NCI-H748 (cell line): ENCODE results near the gene PSKH1.
"Not testable (repeated sequence)": the region's sequence is repeated elsewhere in the genome, so short reads cannot be mapped to it uniquely, and the experiment has no call there.

Source experiments
- DNase-seq: peaks from one replicate; lab custom pipeline; 2025; ENCODE audit not compliant: unreplicated experiment; lab: John Stamatoyannopoulos, UW

PSKH1 gene

GRCh38 chr16:67957622-67958021 is 64.6 kb downstream of the PSKH1 start:
- DNase-seq, result no peak

GRCh38 chr16:67959536-67960329 is 66.7 kb downstream of the PSKH1 start:
- DNase-seq, result no peak

GRCh38 chr16:67961551-67961957 is 68.5 kb downstream of the PSKH1 start:
- peak; percentile 98 for DNase-seq

- no peak for DNase-seq
Measured at GRCh38 chr16:67962135-67962534, 69.1 kb downstream of the PSKH1 start.

- no peak for DNase-seq
Measured at GRCh38 chr16:67963292-67963661, 70.2 kb downstream of the PSKH1 start.

GRCh38 chr16:67963662-67964321 is 70.7 kb downstream of the PSKH1 start:
- DNase-seq, result peak; percentile 12

GRCh38 chr16:67964477-67965131 is 71.5 kb downstream of the PSKH1 start:
- DNase-seq, result no peak

GRCh38 chr16:67965668-67966548 is 72.9 kb downstream of the PSKH1 start:
- DNase-seq, result peak; percentile 12

- peak; percentile 12 for DNase-seq
Measured at GRCh38 chr16:67966549-67967182, 73.6 kb downstream of the PSKH1 start.

GRCh38 chr16:67967183-67967957 is 74.3 kb downstream of the PSKH1 start:
- peak; percentile 13 for DNase-seq

GRCh38 chr16:67967958-67968399 is 74.9 kb downstream of the PSKH1 start:
- peak; percentile 30 for DNase-seq

GRCh38 chr16:67968400-67969253 is 75.6 kb downstream of the PSKH1 start, which contains the start of gene SLC12A4:
TSS of gene SLC12A4 (minus strand) at chr16:67968637. CDS start at chr16:67968553, 84 bp downstream.
- peak; percentile 75 for DNase-seq

GRCh38 chr16:67969254-67970039 is 76.4 kb downstream of the PSKH1 start:
- no peak for DNase-seq

GRCh38 chr16:67971111-67971510 is 78.1 kb downstream of the PSKH1 start:
- no peak for DNase-seq

- DNase-seq, result not testable (repeated sequence)
Measured at GRCh38 chr16:67972285-67972684, 79.2 kb downstream of the PSKH1 start.

- DNase-seq, result no peak
Measured at GRCh38 chr16:67975321-67976105, 82.5 kb downstream of the PSKH1 start.

GRCh38 chr16:67976205-67976604 is 83.2 kb downstream of the PSKH1 start:
- DNase-seq, result no peak
